Ecto neural progenitor cell (in vitro differentiated cells): ENCODE measurements around the gene RAB30.

Experiments
- DNase-seq: peaks from one replicate; pipeline ENCODE4 v3.0.0-alpha.2; 2018; ENCODE audit warnings: low spot score

The RAB30 gene

GRCh38 chr11:83070731-83071566 lies 748 bp downstream of the RAB30 start:
- peak; percentile 69 for DNase-seq

DNA sequence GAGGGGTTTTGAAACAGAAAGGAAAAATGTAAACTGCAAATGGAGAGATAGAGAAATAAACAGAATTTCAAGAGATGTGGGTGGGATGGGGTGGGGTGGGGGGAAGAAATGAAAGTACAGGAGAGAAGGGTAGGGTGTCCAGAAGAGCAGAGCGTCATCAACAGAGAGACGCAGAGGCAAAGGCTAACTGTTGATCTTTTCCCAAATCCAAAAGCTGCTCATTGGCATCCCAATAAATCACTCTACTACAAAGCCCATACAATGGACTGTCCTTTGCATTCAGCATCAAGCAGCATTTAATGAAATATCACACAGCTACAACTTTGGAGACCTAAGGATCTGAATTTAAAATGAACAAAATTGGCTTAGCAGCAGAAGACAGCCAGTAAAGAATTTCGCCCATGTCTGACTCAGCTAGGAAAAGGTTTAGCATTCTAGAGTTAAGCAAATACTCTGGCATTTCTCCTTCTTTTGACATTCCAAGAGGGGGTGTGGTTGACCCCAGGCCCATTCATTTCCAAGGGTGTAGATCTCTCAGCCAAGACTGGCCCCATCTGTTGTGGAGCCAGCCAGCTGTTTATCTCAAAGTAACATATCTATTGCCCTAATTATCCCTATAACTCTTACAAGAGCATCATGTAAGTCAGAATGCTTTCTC lies 1.5 kb downstream of the RAB30 start:
- DNase-seq: no peak

- DNase-seq: no peak
These were observed 2.2 kb downstream of the RAB30 start for GRCh38 chr11:83069441-83070043.

DNA sequence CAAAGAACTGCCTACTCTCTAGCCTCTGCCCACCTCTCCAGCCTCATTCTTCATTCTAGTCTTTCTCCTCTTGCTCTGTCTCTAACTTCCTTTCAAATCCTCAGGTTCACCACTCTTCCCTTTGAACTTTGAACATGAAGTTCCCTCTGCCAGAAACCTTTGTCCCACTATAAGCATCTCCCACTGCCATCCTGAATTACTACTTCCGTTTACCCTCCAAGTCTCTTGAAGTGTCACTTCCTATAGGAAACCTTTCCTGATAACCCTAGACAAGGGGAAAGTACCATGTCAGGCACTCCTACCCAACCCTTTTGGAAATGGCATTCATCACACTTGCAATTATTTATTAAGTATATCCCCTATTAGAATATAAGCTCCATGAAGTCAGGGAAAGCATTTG lies 3.1 kb downstream of the RAB30 start:
- no peak for DNase-seq

DNA sequence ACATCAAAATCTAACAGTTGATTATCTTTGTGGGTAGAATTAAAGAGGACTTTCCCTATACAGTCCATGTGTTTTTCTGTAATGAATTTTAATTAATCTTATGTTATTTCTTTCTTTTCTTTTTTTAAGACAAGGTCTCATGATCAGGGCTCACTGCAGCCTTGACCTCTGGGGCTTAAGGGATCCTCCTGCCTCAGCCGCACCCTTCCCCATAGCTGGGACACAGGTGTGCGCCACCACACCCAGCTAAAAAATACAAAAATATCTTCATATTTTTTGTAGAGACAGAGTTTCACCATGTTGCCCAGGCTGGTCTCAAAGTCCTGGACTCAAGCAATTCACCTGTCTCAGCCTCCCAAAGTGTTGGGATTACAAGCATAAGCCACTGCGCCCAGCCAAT lies 7.7 kb downstream of the RAB30 start:
- DNase-seq: no peak

GRCh38 chr11:83063073-83063754 lies 8.5 kb downstream of the RAB30 start:
- DNase-seq: no peak

- no peak for DNase-seq
These were observed 9.8 kb downstream of the RAB30 start for GRCh38 chr11:83061883-83062282.

- DNase-seq: no peak
These were observed 10.7 kb downstream of the RAB30 start for GRCh38 chr11:83060965-83061364.

GRCh38 chr11:83057721-83058120 lies 14.0 kb downstream of the RAB30 start:
- DNase-seq: no peak

- DNase-seq: no peak
These were observed 15.1 kb downstream of the RAB30 start for GRCh38 chr11:83056611-83057010.

- DNase-seq: no peak
These were observed 15.5 kb downstream of the RAB30 start for GRCh38 chr11:83056204-83056603.

DNA sequence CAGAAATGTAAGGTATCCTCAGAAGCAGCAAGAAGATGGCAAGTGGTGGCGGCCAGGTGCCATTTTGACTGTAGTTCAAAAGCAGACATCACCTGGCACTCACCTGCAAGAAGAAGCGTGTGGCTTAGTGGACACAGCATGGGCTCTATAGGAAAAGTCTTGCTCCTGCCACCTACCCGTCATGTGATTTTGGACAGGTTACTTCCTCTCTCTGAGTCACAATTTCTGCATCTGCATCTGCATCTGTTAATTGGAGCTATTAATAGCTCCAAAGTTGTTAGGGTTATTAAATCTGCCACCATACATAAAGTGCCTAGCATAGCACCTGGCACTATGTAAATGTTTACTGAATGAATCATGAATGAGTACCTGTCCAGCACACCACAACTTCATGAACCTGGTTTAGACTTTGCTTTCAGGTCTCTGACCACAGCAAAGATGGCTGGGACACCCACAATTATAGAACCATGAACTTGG lies 16.8 kb downstream of the RAB30 start:
- DNase-seq: no peak

DNA sequence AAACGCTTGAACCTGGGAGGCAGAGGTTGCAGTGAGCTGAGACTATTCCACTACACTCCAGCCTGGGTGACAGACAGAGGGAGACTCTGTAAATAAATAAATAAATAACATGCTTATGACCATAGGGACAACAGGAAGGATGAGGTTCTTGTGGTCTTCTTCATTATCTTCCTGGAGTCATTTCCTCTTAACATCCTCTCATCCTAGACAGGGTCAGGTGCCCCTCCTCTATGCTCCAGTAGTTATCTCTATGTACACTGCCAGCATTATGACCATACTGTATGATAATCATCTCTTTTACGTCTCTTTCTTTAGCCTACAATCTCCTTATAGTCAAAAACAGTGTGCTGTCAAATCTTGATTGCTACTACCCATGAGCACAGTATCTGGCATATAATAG lies 17.7 kb downstream of the RAB30 start:
- DNase-seq: no peak

DNA sequence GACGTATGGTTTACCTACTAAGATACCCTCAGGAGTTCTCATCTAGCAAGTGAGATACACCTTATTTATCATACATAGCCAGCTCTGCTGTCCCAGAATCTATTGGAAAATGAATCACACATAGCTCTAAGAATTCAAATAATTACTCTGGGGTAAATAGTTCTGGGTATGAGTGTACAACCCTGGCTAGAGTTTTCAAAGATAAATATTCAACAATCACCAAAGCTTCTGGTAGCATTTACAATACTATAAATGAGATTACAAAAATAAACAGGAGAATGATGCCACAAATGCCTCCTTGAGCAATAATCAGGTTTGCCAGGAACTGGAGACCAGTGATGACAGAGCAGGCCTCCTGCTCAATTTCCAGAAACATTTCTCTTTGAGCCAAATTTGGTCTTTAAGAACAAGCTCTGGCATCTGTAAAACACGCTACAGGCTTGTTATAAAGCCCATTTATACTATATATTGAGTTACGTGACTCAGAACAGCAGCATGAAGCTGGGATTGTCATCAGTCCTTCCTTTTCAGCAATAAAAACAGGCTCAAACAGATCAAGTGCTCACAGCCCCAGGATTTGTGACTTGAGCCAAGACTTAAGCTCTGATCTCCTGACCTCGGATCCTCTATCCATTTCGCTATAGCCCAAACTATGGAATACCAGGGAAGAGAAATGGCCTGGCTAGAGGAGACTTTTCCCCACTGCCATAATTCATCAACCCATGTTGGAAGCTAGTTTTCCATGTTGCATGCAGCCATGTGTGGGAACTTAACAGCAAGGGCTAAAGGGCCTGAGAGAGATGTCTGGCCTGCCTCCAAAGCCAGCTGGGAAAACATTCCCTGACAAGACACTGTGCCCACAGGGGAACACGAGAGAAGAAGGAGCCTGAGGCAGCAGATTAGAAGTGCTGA lies 19.7 kb downstream of the RAB30 start:
- no peak for DNase-seq

DNA sequence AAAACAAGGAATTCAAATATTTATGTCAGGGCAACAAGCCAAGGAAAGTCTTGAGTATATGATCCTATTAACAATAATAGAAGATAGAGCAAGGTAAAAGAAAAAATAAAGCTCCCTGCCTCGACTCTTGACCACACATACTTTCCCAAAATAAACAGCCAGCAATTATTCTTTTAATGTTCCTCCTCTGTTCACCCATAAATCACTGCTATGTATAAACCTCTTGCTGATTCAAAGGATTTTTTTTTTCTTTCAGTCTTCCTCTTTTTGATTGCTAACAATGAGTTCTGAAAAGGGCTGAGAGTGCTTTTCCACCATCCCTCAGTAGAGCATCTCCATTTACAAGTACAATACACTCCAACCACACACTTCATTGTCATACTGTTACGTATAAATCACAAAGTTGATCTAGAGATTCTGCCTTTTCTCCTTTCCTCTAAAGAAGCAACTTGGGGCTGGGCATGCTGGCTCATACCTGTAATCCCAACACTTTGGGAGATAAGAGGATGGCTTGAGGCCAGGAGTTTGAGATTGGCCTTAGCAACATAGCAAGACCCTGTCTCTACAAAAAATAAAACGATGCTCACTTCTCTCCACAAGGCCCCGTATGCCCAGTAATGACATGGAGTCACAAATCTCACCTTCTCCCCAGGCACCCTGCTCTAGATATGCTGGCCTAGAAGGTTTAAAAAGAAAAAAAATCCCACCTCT lies 24.0 kb downstream of the RAB30 start:
- no peak for DNase-seq

DNA sequence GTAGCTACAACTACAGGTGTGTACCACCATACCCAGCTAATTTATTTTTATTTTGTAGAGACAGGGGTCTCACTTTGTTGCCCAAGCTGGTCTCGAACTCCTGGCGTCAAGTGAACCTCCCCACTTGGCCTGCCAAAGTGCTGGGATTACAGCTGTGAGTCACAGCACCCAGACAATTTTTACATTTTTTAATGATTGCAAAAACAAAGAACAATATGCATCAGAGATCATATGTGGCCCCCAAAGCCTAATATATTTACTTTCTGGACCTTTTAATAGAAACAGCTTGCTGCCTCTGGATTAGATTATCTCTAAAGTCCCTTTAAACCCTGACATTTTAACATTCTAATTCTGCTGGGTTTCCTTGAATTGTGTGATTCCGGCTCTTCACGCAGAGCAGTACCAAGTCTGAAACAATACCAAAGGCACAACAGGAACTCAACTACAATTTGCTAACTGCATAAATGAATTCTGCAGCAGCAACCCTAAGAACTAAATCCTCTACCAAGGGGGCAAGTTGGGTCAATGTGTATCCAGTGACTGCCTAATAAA lies 25.0 kb downstream of the RAB30 start:
- DNase-seq: no peak

GRCh38 chr11:83044958-83045712 lies 26.6 kb downstream of the RAB30 start:
- no peak for DNase-seq

- DNase-seq: no peak
These were observed 28.6 kb downstream of the RAB30 start for GRCh38 chr11:83042964-83043711.

DNA sequence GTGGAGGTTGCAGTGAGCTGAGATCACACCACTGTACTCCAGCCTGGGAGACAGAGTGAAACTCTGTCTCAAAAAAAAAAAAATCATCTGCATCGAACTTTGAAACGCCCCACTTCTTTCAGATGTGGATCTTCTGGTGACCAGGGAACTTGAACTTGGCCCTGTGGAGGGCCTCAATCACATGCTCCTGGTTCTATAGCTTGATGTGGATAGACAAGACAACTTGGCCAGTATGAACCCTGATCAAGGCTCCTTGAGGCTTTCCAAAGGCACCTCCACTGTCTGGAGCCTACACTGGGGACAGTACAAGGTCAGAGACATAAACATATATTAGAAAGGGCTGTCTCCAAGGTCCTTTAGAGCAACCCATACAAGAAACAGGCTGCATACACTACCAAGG lies 30.6 kb downstream of the RAB30 start:
- DNase-seq: no peak
